Measurements from ENCODE around the gene TRNP1.
"Not testable (repeated sequence)": the region's sequence is repeated elsewhere in the genome, so short reads cannot be mapped to it uniquely, and the experiment has no call there.

TRNP1 gene, protein sequence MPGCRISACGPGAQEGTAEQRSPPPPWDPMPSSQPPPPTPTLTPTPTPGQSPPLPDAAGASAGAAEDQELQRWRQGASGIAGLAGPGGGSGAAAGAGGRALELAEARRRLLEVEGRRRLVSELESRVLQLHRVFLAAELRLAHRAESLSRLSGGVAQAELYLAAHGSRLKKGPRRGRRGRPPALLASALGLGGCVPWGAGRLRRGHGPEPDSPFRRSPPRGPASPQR

DNA sequence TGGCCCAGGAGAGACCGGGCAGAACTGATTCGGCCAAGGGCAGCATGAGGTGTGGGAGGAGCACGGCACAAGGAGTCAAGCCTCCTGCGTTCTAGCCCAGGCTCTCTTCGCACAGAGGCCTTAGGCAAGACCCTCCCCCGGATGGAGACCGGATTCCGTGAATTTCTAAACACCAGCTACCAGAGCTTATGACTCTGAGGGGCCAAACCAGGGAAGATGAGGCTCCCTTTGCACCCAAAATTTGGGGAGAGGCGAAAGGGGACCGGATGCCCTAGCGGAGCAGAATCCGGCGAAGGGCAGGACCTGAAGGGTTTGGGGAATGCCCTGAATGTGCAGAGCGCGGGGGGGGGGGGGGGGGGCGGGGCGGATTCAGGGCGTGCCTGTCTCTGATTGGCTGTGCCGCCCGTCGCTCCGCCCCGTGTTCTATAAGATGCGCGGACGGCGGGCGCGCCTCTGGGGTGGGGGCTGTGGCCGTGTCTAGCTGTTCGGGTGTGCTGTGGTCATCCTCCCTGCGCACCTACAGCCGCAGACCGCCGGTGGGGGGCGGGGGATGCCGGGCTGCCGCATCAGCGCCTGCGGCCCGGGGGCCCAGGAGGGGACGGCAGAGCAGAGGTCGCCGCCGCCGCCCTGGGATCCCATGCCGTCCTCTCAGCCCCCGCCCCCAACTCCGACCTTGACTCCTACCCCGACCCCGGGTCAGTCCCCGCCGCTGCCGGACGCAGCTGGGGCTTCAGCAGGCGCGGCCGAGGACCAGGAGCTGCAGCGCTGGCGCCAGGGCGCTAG is at the start of gene TRNP1:
Gene TRNP1, plus strand, starts transcription at position 456 of the 783 bp plus-strand sequence. Its CDS starts 95 bp downstream, at position 551.
- DNase-seq, result peak; percentile 75

DNA sequence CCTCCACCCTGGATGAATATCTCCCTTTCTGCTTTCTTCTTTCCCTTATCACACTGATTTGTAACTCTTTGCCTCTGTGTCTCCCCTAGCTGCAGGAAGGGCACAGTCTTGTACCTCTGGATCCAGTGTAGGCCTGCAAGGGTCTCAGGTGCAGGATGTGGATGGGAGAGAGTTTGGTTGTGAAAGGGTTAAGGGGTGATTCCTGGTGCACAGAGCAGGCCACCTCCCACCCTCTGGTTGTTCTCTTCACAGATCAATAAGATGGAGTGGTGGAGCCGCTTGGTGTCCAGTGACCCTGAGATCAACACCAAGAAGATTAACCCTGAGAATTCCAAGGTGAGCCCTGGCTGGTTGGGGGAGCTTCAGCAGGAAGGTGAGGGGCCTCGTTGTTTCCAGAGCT is 48.4 kb upstream of the TRNP1 start:
- DNase-seq, result no peak

DNA sequence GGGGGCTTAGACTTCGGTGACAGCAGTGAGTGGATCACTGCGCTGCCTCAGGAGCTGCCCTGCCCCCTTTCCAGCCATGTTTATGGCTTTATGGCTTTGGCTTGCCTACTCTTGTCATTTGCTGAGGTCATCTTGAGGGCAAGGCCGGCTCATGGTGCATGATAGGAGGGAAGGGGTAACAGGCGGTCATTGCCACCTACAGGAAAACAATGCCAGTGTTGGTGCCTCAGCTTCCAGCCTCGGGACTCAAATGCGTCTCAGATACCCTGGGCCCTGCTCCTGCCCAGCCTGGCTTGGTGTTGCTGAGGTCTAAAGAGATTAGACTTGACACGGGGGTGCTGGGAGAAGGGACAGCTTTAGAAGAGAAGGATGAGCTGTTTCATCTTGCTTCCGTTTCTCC is 47.8 kb upstream of the TRNP1 start:
- DNase-seq, result no peak

DNA sequence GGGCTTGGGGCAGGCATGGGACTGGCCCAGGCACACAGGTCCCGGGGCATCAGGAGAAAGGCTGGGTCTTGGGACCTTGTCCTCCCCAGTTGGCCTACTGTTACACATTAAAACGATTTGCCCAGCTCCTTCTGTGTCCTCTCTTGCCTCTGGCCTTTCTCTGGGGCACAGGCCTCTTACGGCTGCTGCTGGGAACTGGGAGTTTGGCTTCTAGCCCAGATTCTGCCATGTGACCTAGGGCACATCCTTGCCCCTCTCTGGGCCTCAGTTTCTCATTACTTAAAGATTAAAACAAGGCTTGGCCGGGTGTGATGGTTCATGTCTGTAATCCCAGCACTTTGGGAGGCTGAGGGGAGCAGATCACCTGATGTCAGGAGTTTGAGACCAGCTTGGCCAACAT is 47.2 kb upstream of the TRNP1 start:
- no peak for DNase-seq

DNA sequence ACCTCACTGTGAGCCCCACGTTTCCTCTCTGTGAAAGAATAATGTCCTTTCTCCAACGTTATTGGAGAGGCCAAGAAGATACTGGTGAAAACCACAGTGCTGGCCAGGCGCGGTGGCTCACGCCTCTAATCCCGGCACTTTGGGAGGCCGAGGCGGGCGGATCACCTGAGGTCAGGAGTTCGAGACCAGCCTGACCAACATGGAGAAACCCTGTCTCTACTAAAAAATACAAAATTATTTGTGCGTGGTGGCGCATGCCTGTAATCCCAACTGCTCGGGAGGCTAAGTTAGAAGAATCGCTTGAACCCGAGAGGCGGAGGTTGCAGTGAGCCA is 44.8 kb upstream of the TRNP1 start:
- DNase-seq, result not testable (repeated sequence)

DNA sequence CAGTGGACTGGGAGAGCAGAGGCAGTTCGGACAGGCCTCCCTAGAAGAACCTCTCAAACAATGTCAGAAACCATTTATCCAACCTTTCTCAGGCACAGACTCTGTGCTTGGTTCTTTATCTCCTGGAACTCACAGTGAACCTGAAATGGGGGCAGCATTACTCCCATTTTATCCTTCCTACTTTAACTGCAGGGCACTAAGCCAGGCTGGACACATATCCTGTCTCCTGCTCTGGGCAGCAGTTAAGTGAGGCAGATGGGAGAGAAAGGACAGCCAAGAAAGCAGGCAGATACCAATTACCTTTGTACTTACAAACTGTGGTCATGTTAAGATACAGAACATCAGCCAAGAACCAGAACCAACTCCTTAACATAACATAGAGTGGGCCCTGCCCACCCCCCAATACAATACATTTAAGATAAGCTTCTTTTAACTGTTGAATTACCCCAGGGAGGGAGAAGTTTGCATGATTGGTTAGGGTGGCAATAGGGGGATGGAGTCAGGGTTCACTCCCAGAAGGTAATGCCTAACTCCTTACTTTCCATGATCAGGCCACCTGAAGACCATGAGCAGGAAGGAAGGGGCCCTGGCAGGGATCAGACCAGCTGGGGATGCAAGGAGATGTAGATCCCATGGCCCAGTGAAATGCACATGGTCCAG is 44.1 kb upstream of the TRNP1 start:
- DNase-seq, result no peak

DNA sequence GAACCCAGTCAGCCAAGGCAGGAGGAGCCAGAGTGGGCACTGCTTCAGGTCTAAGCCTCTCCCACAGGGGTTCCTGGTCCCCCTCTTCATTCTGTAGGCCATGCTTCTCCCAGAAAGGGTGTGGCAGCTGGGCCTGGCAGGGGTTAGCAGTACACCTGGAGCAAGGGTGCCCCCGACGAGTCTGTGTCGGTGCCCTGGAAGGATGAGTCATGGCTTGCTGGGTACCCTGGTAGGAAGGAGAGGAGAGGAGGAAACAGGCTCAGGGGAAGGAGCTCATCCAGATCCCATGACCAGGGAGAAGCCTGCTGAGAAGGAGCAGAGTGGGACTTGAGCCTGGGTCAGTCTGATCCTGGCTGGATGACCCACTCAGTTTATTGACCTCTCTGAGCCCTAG is 43.6 kb upstream of the TRNP1 start:
- no peak for DNase-seq

DNA sequence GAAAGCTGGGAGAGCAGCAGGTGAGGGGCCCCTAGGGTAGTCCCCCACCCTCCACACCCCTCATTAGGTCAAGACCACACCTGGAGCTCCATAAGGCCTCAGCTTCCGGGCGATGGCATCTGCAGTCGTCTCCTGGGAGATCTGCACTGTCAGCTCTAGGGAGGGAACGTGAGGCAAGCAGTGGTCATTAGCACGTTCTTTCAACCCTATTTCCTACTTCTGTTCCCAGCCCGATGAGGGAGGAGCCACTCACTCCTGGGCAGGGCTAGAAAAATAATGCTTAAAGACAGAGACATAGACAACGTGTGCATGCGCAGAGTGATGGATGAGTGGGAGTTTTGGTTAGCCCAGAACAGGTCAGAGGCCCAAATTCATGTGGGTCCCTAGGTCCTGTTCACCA is 42.9 kb upstream of the TRNP1 start:
- DNase-seq, result no peak

DNA sequence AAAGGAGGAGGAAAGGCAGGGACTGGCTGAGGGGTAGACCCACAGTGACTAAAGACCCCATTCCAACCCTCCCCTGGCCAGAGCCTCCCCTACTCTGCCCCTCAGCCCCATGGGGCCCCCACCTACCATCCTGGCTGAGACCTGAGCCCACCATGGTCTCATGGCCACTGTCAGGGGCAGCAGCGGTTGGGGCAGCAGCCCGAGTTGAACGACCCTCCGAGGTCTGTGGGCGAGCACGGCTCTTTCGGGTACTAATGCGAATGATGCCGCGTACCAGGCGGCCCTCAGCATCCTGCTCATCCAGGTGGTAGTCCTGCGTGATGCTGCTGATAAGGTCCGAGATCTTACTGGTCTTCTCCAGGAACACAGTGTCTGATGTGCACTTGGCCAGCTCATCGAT is 42.3 kb upstream of the TRNP1 start:
- no peak for DNase-seq

DNA sequence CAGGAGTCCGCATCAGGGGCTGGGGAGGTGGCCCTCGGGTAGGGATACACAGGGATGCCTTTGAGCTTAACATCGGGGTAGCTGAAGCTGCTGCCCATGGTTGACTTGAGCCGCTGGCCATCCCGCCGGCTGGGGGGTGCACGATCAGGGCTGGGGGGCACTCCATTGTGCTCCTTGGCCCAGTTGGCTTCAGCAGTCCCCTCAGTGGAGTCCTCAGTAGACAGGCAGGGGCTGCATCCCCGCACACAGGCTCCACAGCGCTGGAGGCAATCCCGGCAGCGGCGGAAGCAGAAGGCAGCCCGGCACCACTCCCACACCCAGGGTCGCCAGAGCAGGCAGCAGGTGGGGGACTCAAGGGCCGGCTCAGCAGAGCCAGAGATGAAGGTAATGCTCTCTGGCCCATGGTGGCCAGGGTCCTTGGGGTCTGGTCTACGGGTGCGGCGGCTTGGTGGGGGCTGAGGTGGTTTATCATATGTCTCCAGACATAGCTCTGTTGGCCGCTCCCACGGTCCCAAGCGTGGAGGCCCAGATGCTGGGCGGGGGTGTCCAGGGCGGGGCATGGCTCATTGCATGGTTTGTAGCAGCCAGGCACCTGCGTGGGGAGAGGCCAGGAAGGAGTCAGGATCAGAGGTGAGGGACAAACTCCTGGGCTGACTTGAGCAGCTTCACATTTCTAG is 41.5 kb upstream of the TRNP1 start:
- no peak for DNase-seq

DNA sequence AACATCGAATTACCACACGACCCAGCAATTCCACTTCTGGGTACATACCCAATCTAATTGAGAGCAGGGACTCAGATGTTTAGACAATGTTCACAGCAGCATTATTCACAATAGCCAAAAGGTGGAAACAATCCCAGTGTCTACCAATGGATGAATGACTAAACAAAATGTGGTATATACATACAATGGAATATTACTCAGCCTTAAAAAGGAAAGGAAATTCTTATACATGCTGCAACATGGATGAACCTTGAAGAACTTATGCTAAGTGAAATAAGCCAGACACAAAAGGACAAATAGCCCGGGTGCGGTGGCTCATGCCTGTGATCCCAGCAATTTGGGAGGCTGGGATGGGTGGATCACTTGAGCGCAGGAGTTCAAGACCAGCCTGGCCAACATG is 40.1 kb upstream of the TRNP1 start:
- no peak for DNase-seq

DNA sequence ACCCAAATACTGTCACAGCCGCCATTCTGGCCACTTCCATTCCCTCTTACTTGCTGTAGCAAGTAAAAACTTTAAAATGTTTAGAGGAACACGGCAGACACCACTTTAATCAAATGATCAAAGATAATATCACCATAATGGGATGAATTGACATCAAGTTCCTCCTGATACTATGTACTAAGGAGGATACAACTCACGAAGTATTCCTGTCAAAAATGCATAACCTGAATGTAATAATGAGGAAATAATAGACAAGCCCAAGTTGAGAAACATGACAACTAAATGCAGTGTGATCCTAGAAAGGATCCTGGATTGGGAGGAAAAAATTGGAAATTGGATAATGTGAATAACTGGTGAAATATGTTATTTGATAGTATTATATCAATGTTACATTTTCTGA is 37.2 kb upstream of the TRNP1 start:
- no peak for DNase-seq

DNA sequence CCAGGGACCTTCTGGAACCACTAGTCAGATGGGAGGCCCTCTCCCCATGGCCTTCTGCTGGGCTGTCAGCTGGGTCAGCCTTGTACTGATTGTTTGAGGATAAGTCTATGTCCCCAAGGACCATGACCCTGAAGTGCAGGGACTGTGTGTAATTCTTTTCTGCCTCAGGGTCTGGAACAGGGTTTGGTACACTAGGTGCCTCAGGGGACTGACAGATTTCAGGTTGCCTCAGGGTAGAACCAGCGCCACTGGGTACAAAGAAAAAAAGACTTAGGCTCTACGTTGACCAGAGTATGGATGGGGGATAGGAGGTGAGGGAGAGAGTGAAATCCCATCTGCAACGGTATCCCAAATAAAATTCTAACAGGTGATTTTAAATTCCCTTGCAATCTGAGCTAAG is 36.2 kb upstream of the TRNP1 start:
- DNase-seq, result no peak

DNA sequence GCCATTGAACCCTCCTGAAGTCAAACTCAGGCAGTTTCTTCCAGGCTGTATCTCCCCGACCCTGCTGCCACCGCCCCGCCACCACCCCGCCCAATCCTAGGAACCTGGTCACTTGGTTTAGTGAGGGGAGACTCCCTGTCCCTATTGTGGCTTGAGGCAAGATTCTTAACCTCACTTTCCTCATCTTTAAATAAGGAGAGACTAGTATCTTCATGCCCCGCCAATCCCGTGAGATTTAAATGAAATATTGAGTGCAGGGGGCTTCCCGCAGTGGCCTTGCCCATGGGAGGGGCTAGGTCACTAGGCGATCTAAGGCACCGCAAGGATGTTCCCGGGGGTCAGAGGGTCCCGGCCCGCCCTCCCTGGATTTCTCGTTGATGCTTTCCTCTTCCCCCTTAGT is 34.2 kb upstream of the TRNP1 start:
- no peak for DNase-seq

DNA sequence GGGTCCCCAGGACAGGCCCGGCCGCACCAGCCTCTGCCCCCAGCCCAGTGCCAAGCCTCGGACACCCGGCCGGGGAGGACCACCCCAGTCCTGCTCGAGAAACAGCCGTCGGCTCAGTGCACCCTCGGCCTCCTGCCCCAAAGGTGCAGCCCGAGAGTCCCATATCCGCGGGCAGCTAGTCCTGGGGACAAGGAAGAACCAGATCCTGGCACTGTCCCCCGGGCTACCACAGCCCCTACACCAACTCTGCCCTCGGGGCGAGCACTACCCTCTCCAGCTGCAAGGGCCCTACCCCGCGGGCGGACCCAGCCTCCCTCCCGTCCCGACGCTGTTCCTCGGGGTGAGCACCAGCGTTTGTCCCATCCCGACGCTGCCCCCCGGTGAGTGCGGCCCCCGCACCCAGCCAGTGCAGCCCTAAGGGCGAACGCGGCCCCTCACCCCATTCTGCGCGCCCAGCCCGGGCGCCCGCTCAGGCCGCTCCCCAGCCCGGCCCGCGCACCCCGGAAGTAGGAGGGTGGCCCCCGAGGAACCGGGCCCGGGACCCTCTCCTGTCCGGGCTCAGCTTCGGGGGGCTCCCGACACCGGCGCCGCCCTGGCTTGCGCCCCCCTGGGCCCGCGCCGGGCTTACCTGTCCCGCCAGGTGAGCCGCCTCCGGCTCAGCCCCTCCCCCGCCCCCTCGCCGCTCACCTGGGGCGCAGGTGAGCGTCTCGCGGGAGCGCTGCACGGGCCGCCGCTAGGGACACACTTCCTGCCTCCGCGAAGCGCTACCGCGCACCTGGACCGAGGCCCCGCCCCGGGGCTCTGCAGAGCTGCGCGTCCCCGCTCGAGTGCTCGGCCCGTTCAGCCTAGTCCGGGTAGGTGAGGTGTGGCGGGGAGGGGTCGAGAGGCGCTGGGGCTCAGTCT is 33.5 kb upstream of the TRNP1 start, which contains the start of gene KDF1:
Gene KDF1, minus strand, starts transcription at position 747 of the 903 bp plus-strand sequence. CDS start 8,088 bp downstream, outside the sequence.
- peak; percentile 50 for DNase-seq

DNA sequence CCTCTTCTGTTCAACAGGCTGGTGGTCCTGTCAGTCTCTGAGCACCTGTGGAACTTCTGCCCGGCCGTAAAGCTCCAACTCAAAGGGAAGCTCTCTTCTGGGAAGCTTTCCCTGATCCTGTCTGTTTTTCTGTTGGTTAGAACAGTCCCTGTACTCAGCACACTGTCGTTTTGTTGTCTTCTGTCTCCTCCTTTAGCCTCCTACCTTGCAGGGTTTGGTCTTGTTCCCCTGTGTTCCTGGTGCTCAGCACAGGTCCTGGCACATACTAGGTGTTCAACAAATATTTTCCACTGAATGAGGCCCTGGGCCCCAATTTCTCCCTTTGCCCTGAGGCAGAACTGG is 32.9 kb upstream of the TRNP1 start:
- DNase-seq, result no peak

DNA sequence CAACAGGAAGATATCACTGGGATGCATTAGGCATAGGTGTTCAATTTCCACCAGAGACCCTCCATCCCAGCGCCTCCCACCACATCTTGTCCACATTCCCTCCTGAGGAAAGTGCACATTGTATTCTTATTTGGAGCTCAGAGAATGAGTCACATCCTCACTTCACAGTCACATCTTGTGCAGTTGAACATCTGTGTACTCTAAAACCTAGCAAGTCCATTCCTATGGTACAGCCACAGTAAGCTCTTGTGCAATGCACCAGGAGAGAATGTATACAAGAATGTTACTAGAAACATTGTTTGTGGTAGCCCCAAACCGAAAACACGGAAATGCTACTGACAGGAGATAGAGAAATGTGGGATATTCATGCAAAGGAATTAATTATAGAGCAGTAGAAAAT is 31.7 kb upstream of the TRNP1 start:
- DNase-seq, result no peak

DNA sequence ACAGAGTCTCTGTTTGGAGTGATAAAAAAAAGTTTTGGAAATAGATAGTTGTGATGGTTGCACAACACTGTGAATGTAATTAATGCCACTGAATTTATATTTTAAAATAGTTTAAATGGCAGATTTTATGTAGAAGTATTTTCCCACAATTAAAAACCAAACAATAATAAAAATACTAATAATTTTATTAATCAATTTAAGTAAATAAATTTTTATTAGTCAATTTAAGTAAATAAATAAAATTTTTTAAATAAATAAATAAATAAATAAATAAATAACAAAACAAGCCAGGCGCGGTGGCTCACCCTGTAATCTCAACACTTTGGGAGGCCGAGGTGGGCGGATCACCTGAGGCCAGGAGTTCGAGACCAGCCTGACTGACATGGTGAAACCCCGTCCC is 28.3 kb upstream of the TRNP1 start:
- no peak for DNase-seq

DNA sequence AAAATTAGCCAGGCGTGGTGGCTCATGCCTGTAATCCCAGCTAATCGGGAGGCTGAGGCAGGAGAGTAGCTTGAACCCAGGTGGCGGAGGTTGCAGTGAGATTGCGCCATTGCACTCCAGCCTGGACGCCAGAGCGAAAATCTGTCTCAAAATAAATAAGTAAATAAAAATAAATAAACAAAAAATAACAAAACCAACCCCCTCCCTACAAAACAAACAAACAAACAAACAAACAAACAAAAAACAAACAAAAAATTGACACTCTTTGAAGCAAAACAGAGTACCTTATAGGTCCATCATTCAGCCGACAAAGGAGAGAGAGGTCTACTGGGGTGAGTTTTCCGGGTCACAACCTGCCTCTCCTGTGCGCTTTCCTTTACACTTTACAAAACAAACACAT is 27.9 kb upstream of the TRNP1 start:
- DNase-seq, result no peak

DNA sequence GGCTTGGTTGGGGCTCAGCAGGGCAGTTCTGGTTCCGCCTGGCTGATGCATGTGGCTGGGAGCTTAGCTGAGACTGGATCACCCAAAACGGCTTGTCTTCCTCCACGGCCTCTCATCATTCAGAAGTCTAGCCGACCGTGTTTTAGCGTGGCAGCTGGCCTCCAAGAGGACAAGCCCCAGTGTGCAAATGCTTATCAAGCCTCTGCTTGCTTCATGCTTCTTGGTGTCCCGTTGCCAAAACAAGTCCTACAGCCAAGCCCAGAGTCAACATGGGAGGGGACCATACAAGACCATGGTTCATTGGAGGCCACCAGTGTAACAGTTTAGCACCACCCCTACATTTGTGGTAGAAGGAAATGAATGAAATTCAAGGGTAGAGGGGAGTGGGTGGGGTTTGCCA is 22.7 kb upstream of the TRNP1 start:
- no peak for DNase-seq

DNA sequence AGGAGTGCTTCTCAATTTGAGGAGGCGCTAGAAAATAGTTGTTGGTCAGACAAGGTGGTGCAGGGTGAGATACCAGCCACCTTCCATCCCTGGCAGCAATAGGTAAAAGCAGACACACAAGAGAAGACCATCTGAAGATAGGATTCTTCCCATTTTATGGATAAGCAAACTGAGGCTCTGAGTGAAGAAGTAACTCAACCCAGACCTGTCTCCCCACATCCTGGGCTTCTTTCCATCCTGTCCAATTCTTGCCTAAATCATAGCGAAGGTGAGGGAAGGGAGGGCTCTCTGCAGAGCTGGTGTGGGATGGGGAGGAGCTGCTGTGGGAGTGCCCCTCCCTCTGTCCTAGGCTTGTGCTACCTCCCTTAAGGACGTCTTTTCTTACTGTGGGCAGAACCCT is 21.9 kb upstream of the TRNP1 start:
- DNase-seq, result no peak

DNA sequence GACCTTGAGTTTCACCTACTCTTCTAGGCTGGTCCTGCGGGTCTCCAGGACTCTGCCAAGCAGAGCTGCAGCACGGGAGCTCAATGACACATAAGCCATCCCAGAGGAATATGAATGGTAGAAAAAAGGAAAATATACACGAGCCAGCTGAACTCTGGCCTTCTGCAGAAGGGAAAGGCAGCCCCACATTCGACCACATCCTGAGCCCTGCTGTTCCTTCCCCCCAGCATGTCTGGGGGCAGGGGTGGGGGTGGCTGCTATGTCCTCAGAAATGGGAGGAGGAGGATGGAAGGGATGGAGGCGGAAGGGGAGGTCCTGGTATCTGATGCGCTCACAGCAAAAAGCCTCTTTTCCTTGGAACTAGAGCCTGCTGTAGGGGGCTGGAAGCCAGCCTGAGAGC is 21.1 kb upstream of the TRNP1 start:
- DNase-seq, result no peak

DNA sequence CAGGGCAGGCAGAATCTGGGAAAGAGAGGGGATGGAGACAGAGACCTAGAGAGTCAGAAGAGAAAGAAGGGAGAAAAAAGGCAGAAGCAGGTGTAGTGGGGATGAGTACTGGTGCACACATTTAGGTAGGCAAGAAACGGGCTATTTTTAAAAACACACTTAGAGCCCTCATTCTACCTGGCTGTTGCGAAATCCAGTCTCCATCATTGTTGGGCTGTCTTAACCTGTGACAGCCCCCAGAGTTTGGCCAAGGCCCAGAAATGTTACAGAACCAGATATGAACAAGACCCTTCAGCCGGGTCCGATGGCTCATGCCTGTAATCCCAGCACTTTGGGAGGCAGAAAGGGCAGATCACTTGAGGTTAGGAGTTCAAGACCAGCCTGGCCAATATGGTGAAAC is 20.7 kb upstream of the TRNP1 start:
- DNase-seq, result no peak
